K562 (cell line): ENCODE data around the gene ZNF549. TPM values are rescaled to one million over a fixed set of nuclear protein-coding genes. Genes with fewer than 3 reads are reported as not detected.
A peak's percentile ranks its signal among the peaks of the same experiment; 100 is the strongest.

ENCODE experiments used
- CBFB ChIP-seq: sonication (generic); formaldehyde crosslinking; IDR thresholded peaks from 2 replicates; pipeline ENCODE4 v1.4.0; 2020; ENCODE audit warnings: mild to moderate bottlenecking, missing genetic modification reagents
- EHMT2 ChIP-seq: fragments of 450-650 bp; IDR thresholded peaks from 2 replicates; pipeline ENCODE4 v1.6.1; 2018; ENCODE audit warnings: antibody characterized with exemption
- MTF1 ChIP-seq: fragments of 250-450 bp; sonication (Bioruptor Pico); IDR thresholded peaks from 2 replicates; pipeline ENCODE4 v1.9.0; 2021; ENCODE audit warnings: moderate library complexity, mild to moderate bottlenecking, inconsistent platforms, borderline replicate concordance
- NR4A1 ChIP-seq, 2 experiments: fragments of 250-450 bp in 1 of 2; fragments of 450-650 bp in 1 of 2; sonication (Bioruptor Pico) in 1 of 2; IDR thresholded peaks; 2 replicates each; pipeline versions ENCODE4 v1.4.0 to v1.6.1; 2016 to 2020; ENCODE audit warnings: mild to moderate bottlenecking in 2 of 2, missing compliant biosample characterization in 1 of 2, missing genetic modification characterization in 1 of 2, moderate library complexity in 1 of 2
- ZNF436 ChIP-seq: fragments of 250-450, 450-650 bp; sonication (Bioruptor Pico); formaldehyde crosslinking; IDR thresholded peaks from 2 replicates; pipeline ENCODE4 v1.7.0; 2020; ENCODE audit warnings: mild to moderate bottlenecking
- polyA plus RNA-seq, 8 experiments: library from polyadenylated mRNA; depleted of rRNA in 4 of 8; stranded (reverse) in 5 of 8; unstranded in 3 of 8; fragments of >200 nt; fragmentation: Nextera tagmentation in 2 of 8; fragmentation: Illumina TruSeq in 1 of 8; extraction: Ambion mirVana in 2 of 8; extraction: Trizol in 1 of 8; gene quantifications; 2 replicates each; pipeline versions ENCODE4 v1.2.1 to v1.2.3, GENCODE V29; 2011 to 2014; ENCODE audit warnings: inconsistent platforms in 1 of 8, missing spikeins in 1 of 8
- total RNA-seq, 7 experiments: library from RNA; depleted of rRNA in 6 of 7; stranded (reverse); fragments of >200 nt in 6 of 7; fragmentation: Illumina TruSeq in 2 of 7; extraction: Trizol in 2 of 7; gene quantifications; 2 replicates each; pipeline versions ENCODE4 v1.2.1 to v1.2.3, GENCODE V29; 2011 to 2021; ENCODE audit warnings: low replicate concordance in 1 of 7
- TF ChIP-seq, protein P1 (sequence below), 2 experiments: IDR thresholded peaks; 2 replicates each; pipeline ENCODE4 v1.6.1; 2011; ENCODE audit warnings: borderline replicate concordance in 1 of 2, control low read depth in 1 of 2, low read depth in 1 of 2, low read length in 1 of 2, mild to moderate bottlenecking in 1 of 2, mixed read lengths in 1 of 2, moderate library complexity in 1 of 2; ENCODE audit not compliant: insufficient read depth in 1 of 2, insufficient read length in 1 of 2, poor library complexity in 1 of 2, severe bottlenecking in 1 of 2; ENCODE audit errors: extremely low read depth in 1 of 2
- TF ChIP-seq, protein P2 (sequence below): fragments of 450-650 bp; IDR thresholded peaks from 2 replicates; pipeline ENCODE4 v1.6.1; 2017; ENCODE audit warnings: mild to moderate bottlenecking, moderate library complexity
- TF ChIP-seq, protein P3 (sequence below): sonication (generic); formaldehyde crosslinking; IDR thresholded peaks from 2 replicates; pipeline ENCODE4 v1.8.0; 2022; ENCODE audit warnings: missing genetic modification reagents, mild to moderate bottlenecking, moderate library complexity, borderline replicate concordance
- TF ChIP-seq, protein P4 (sequence below), 2 experiments: IDR thresholded peaks in 1 of 2; conservative IDR thresholded peaks in 1 of 2; 2 replicates each; pipeline ENCODE4 v1.6.1; 2016; ENCODE audit warnings: low read depth in 2 of 2, mild to moderate bottlenecking in 1 of 2, missing compliant biosample characterization in 1 of 2, missing genetic modification characterization in 1 of 2, moderate library complexity in 1 of 2
- TF ChIP-seq, protein P5 (sequence below): fragments of 200-800 bp; sonication (Bioruptor generic); IDR thresholded peaks from 2 replicates; pipeline ENCODE4 v1.6.1; 2017; ENCODE audit warnings: missing genetic modification characterization, missing compliant biosample characterization
- TF ChIP-seq, protein P6 (sequence below): sonication (generic); formaldehyde crosslinking; IDR thresholded peaks from 2 replicates; pipeline ENCODE4 v1.8.1; 2023; ENCODE audit warnings: mild to moderate bottlenecking, missing genetic modification reagents

Gene ZNF549
- total and polyA plus RNA-seq, 9 of the 15 experiments (the other 6 are each of a cell fraction or from before 2014, with no cell fraction given) = 0.03 to 0.68 (median 0.25) TPM

DNA sequence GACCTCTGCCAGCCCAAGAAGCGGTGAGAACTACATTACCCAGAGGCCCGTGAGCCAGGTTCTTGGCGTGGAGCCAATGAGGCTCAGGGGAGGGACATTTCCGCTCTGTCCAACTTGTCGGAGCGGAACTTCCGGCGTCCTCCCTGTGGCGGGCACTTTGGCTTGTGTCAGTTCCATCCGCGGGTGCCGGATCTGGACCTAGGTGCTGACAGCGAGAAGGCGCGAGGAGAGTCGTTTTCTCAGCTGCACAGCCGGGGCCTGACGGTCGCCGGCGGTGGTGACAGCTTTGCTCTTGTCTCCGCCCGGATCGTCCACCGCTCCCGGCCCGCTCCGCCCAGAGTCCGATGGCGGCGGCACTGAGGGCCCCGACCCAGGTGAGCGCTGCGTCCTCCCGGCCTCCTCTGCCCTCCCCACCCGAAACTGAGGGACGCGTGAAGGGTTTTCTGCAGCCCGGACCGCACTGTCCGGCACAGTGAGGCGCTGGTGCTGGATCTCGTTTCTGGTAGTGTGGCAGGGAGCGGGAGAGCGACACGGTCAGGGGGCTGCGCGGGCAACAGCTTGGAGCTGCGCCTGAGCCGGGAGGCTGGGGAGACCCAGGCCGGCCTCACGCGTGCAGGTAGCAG lies 72.7 kb downstream of the ZNF549 start, which contains the start of gene ZNF530 (continued):
- TF ChIP-seq, protein P1, sequence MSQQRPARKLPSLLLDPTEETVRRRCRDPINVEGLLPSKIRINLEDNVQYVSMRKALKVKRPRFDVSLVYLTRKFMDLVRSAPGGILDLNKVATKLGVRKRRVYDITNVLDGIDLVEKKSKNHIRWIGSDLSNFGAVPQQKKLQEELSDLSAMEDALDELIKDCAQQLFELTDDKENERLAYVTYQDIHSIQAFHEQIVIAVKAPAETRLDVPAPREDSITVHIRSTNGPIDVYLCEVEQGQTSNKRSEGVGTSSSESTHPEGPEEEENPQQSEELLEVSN (IDR thresholded peaks at IDR 0.05; ENCODE audit: borderline replicate concordance in 1 of 2, extremely low read depth in 1 of 2, insufficient read depth in 1 of 2, insufficient read length in 1 of 2, low read depth in 1 of 2, low read length in 1 of 2, poor library complexity in 1 of 2, severe bottlenecking in 1 of 2) = peak in 1 of 2 experiments; percentile 52
- no peak for TF ChIP-seq CBFB
- TF ChIP-seq, protein P2, sequence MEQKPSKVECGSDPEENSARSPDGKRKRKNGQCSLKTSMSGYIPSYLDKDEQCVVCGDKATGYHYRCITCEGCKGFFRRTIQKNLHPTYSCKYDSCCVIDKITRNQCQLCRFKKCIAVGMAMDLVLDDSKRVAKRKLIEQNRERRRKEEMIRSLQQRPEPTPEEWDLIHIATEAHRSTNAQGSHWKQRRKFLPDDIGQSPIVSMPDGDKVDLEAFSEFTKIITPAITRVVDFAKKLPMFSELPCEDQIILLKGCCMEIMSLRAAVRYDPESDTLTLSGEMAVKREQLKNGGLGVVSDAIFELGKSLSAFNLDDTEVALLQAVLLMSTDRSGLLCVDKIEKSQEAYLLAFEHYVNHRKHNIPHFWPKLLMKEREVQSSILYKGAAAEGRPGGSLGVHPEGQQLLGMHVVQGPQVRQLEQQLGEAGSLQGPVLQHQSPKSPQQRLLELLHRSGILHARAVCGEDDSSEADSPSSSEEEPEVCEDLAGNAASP = no peak
- TF ChIP-seq EHMT2 = no peak
- TF ChIP-seq, protein P3, sequence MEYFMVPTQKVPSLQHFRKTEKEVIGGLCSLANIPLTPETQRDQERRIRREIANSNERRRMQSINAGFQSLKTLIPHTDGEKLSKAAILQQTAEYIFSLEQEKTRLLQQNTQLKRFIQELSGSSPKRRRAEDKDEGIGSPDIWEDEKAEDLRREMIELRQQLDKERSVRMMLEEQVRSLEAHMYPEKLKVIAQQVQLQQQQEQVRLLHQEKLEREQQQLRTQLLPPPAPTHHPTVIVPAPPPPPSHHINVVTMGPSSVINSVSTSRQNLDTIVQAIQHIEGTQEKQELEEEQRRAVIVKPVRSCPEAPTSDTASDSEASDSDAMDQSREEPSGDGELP = peak; percentile 66
- TF ChIP-seq, protein P4, sequence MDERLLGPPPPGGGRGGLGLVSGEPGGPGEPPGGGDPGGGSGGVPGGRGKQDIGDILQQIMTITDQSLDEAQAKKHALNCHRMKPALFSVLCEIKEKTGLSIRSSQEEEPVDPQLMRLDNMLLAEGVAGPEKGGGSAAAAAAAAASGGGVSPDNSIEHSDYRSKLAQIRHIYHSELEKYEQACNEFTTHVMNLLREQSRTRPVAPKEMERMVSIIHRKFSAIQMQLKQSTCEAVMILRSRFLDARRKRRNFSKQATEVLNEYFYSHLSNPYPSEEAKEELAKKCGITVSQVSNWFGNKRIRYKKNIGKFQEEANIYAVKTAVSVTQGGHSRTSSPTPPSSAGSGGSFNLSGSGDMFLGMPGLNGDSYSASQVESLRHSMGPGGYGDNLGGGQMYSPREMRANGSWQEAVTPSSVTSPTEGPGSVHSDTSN (CRISPR knock-in tag; IDR thresholded peaks at IDR 0.05; ENCODE audit: low read depth) = no peak
- TF ChIP-seq, protein P4 (tag; conservative IDR thresholded peaks at IDR 0.05; ENCODE audit: low read depth) = no peak
- TF ChIP-seq, protein P5, sequence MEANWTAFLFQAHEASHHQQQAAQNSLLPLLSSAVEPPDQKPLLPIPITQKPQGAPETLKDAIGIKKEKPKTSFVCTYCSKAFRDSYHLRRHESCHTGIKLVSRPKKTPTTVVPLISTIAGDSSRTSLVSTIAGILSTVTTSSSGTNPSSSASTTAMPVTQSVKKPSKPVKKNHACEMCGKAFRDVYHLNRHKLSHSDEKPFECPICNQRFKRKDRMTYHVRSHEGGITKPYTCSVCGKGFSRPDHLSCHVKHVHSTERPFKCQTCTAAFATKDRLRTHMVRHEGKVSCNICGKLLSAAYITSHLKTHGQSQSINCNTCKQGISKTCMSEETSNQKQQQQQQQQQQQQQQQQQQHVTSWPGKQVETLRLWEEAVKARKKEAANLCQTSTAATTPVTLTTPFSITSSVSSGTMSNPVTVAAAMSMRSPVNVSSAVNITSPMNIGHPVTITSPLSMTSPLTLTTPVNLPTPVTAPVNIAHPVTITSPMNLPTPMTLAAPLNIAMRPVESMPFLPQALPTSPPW (CRISPR knock-in tag) = peak; percentile 62
- TF ChIP-seq, protein P6, sequence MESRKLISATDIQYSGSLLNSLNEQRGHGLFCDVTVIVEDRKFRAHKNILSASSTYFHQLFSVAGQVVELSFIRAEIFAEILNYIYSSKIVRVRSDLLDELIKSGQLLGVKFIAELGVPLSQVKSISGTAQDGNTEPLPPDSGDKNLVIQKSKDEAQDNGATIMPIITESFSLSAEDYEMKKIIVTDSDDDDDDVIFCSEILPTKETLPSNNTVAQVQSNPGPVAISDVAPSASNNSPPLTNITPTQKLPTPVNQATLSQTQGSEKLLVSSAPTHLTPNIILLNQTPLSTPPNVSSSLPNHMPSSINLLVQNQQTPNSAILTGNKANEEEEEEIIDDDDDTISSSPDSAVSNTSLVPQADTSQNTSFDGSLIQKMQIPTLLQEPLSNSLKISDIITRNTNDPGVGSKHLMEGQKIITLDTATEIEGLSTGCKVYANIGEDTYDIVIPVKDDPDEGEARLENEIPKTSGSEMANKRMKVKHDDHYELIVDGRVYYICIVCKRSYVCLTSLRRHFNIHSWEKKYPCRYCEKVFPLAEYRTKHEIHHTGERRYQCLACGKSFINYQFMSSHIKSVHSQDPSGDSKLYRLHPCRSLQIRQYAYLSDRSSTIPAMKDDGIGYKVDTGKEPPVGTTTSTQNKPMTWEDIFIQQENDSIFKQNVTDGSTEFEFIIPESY = no peak
- no peak for TF ChIP-seq NR4A1 (CRISPR knock-in tag; IDR thresholded peaks at IDR 0.05)
- TF ChIP-seq NR4A1 (tag; IDR thresholded peaks at IDR 0.05) = no peak
- no peak for TF ChIP-seq MTF1 (CRISPR knock-in tag)
- TF ChIP-seq ZNF436 (CRISPR knock-in tag) = no peak
